ELF-1 (cell line): ENCODE results near the gene AIRE.

Experiments used
- DNase-seq: peaks from one replicate; pipeline ENCODE4 v3.0.0-alpha.2; 2016; ENCODE audit warnings: low read depth, low spot score

The AIRE gene

GRCh38 chr21:44324106-44324853 lies 38.6 kb downstream of the AIRE start:
- no peak for DNase-seq

- DNase-seq, result no peak
Measured at GRCh38 chr21:44324854-44325107, 39.1 kb downstream of the AIRE start.

- DNase-seq, result no peak
Measured at GRCh38 chr21:44325386-44326271, 40.0 kb downstream of the AIRE start.

GRCh38 chr21:44326272-44326647 lies 40.6 kb downstream of the AIRE start:
- DNase-seq, result no peak

- DNase-seq, result no peak
Measured at GRCh38 chr21:44326716-44327602, 41.3 kb downstream of the AIRE start.

- no peak for DNase-seq
Measured at GRCh38 chr21:44327603-44327974, 41.9 kb downstream of the AIRE start.

- no peak for DNase-seq
Measured at GRCh38 chr21:44328242-44328895, 42.7 kb downstream of the AIRE start.

- DNase-seq, result no peak
Measured at GRCh38 chr21:44329086-44329889, 43.6 kb downstream of the AIRE start.

- peak; percentile 22 for DNase-seq
Measured at GRCh38 chr21:44329971-44330681, 44.5 kb downstream of the AIRE start.

GRCh38 chr21:44330698-44331097 lies 45.0 kb downstream of the AIRE start:
- no peak for DNase-seq

GRCh38 chr21:44331209-44331608 lies 45.5 kb downstream of the AIRE start:
- DNase-seq, result no peak

GRCh38 chr21:44331650-44332307 lies 46.1 kb downstream of the AIRE start:
- peak; percentile 28 for DNase-seq

GRCh38 chr21:44332383-44332782 lies 46.7 kb downstream of the AIRE start:
- DNase-seq, result no peak

- no peak for DNase-seq
Measured at GRCh38 chr21:44332965-44333364, 47.3 kb downstream of the AIRE start.

GRCh38 chr21:44333509-44334328 lies 48.0 kb downstream of the AIRE start:
- no peak for DNase-seq

GRCh38 chr21:44334329-44335030 lies 48.8 kb downstream of the AIRE start:
- no peak for DNase-seq

GRCh38 chr21:44335266-44336059 lies 49.8 kb downstream of the AIRE start:
- no peak for DNase-seq
